ENCODE results near the gene SCAMP5.

- TF ChIP-seq GATA3 (IDR thresholded peaks at IDR 0.05; ENCODE audit: low read depth, low read length) = no peak
- no peak for TF ChIP-seq GATA2 (IDR thresholded peaks at IDR 0.05; ENCODE audit: low read depth, low read length)
Measured at GRCh38 chr15:74960286-74960685, 35.1 kb upstream of the SCAMP5 start.
